ENCODE data around the gene ENDOU.

- TF ChIP-seq CTCF (IDR thresholded peaks at IDR 0.05) = no peak
- TF ChIP-seq POLR2A (IDR thresholded peaks at IDR 0.05) = no peak
Measured at GRCh38 chr12:47757840-47758583, 32.7 kb upstream of the ENDOU start.

Data from ovary (tissue), 3 donors.